H9 (cell line): ENCODE results near the gene ARL4D. TPM values are rescaled to one million over a fixed set of nuclear protein-coding genes. Genes with fewer than 3 reads are reported as not detected.

Experiments
- DNase-seq: peaks from one replicate; pipeline ENCODE4 v3.0.0-alpha.2; 2017
- H2AFZ ChIP-seq: one replicate; pipeline ENCODE4 v1.6.1; 2013; ENCODE audit warnings: mild to moderate bottlenecking, low read length, control low read depth, moderate library complexity
- H2AK5ac ChIP-seq: 2 replicates; pipeline ENCODE4 v1.6.1; 2013; ENCODE audit warnings: low read length, control low read depth, mixed read lengths; ENCODE audit not compliant: insufficient read length
- H2BK120ac ChIP-seq: one replicate; pipeline ENCODE4 v1.6.1; 2013; ENCODE audit warnings: low read depth, mild to moderate bottlenecking, low read length, control low read depth, inconsistent platforms; ENCODE audit not compliant: poor library complexity, severe bottlenecking
- H2BK12ac ChIP-seq: 2 replicates; pipeline ENCODE4 v1.6.1; 2013; ENCODE audit warnings: low read length, control low read depth, mixed read lengths, low read depth; ENCODE audit not compliant: insufficient read length
- H2BK15ac ChIP-seq: 2 replicates; pipeline ENCODE4 v1.6.1; 2013; ENCODE audit warnings: low read depth, low read length, control low read depth
- H2BK20ac ChIP-seq: one replicate; pipeline ENCODE4 v1.6.1; 2013; ENCODE audit warnings: low read depth, mild to moderate bottlenecking, low read length, control low read depth, inconsistent platforms; ENCODE audit not compliant: poor library complexity, severe bottlenecking
- H2BK5ac ChIP-seq: 2 replicates; pipeline ENCODE4 v1.6.1; 2013; ENCODE audit warnings: low read length, control low read depth, mixed read lengths; ENCODE audit not compliant: insufficient read length
- H3K14ac ChIP-seq: 2 replicates; pipeline ENCODE4 v1.6.1; 2013; ENCODE audit warnings: low read length, control low read depth; ENCODE audit not compliant: insufficient read depth
- H3K18ac ChIP-seq: 2 replicates; pipeline ENCODE4 v1.6.1; 2013; ENCODE audit warnings: low read depth, mild to moderate bottlenecking, mixed read lengths, low read length, control low read depth; ENCODE audit not compliant: insufficient read length
- H3K23ac ChIP-seq: 2 replicates; pipeline ENCODE4 v1.6.1; 2013; ENCODE audit warnings: low read length, control low read depth, mixed read lengths, low read depth; ENCODE audit not compliant: insufficient read length
- H3K23me2 ChIP-seq: 2 replicates; pipeline ENCODE4 v1.6.1; 2013; ENCODE audit warnings: low read depth, mild to moderate bottlenecking, mixed read lengths, low read length, control low read depth; ENCODE audit not compliant: insufficient read length, poor library complexity, severe bottlenecking
- H3K27ac ChIP-seq: 2 replicates; pipeline ENCODE4 v1.5.1; 2013; ENCODE audit warnings: low read length, control low read depth, mixed read lengths, low read depth; ENCODE audit not compliant: insufficient read length
- H3K27me3 ChIP-seq: 2 replicates; pipeline ENCODE4 v1.6.1; 2013; ENCODE audit warnings: low read length, control low read depth, inconsistent platforms; ENCODE audit not compliant: insufficient read depth
- H3K4ac ChIP-seq: 2 replicates; pipeline ENCODE4 v1.6.1; 2013; ENCODE audit warnings: low read depth, mild to moderate bottlenecking, control low read depth, inconsistent platforms, low read length, moderate library complexity
- H3K4me1 ChIP-seq: 2 replicates; pipeline ENCODE4 v1.6.1; 2013; ENCODE audit warnings: low read length, control low read depth, inconsistent platforms; ENCODE audit not compliant: insufficient read depth
- H3K4me2 ChIP-seq: 2 replicates; pipeline ENCODE4 v1.6.1; 2013; ENCODE audit warnings: low read length, control low read depth, mixed read lengths; ENCODE audit not compliant: insufficient read length, insufficient read depth
- H3K56ac ChIP-seq: 2 replicates; pipeline ENCODE4 v1.6.1; 2013; ENCODE audit warnings: low read depth, mild to moderate bottlenecking, mixed read lengths, low read length, control low read depth; ENCODE audit not compliant: insufficient read length
- H3K79me1 ChIP-seq: 2 replicates; pipeline ENCODE4 v1.6.1; 2013; ENCODE audit warnings: low read depth, mild to moderate bottlenecking, moderate library complexity, low read length, control low read depth, inconsistent platforms; ENCODE audit not compliant: insufficient read depth, poor library complexity, severe bottlenecking
- H3K79me2 ChIP-seq: 2 replicates; pipeline ENCODE4 v1.6.1; 2013; ENCODE audit warnings: low read length, control low read depth, inconsistent platforms; ENCODE audit not compliant: insufficient read depth
- H3K9ac ChIP-seq: 2 replicates; pipeline ENCODE4 v1.6.1; 2013; ENCODE audit warnings: low read length, control low read depth, mixed read lengths; ENCODE audit not compliant: insufficient read length; ENCODE audit errors: extremely low read depth
- H3K9me3 ChIP-seq: one replicate; pipeline ENCODE4 v1.6.1; 2013; ENCODE audit warnings: low read depth, low read length, inconsistent platforms; ENCODE audit not compliant: control insufficient read depth
- H3T11ph ChIP-seq: one replicate; pipeline ENCODE4 v1.6.1; 2013; ENCODE audit warnings: mild to moderate bottlenecking, low read length, control low read depth, inconsistent platforms
- H4K20me1 ChIP-seq: one replicate; pipeline ENCODE4 v1.6.1; 2013; ENCODE audit not compliant: control insufficient read depth, insufficient read length, insufficient read depth
- H4K5ac ChIP-seq: 2 replicates; pipeline ENCODE4 v1.6.1; 2013; ENCODE audit warnings: low read depth, mild to moderate bottlenecking, mixed read lengths, low read length, control low read depth; ENCODE audit not compliant: insufficient read length
- H4K8ac ChIP-seq: replicated peaks from 2 replicates; pipeline ENCODE4 v1.6.1; 2013; ENCODE audit warnings: low read length, control low read depth, mixed read lengths, low read depth; ENCODE audit not compliant: insufficient read length
- H4K91ac ChIP-seq: 2 replicates; pipeline ENCODE4 v1.6.1; 2013; ENCODE audit warnings: low read depth, mild to moderate bottlenecking, moderate library complexity, mixed read lengths, low read length, control low read depth; ENCODE audit not compliant: insufficient read length
- H3K27ac Mint-ChIP-seq, 3 experiments: 2 replicates in 2 of 3; 3 replicates in 1 of 3; pipeline ENCODE4 v1.8.0; 2020 to 2021; ENCODE audit warnings: mixed read lengths in 3 of 3, mild to moderate bottlenecking in 1 of 3, moderate library complexity in 1 of 3
- H3K27me3 Mint-ChIP-seq: 2 replicates; pipeline ENCODE4 v1.8.0; 2021; ENCODE audit warnings: low read depth, mild to moderate bottlenecking, moderate library complexity, mixed read lengths
- H3K36me3 Mint-ChIP-seq, 3 experiments: 2 replicates in 2 of 3; 3 replicates in 1 of 3; pipeline ENCODE4 v1.8.0; 2020 to 2021; ENCODE audit warnings: low read depth in 3 of 3, mixed read lengths in 3 of 3; ENCODE audit not compliant: insufficient read depth in 1 of 3
- H3K4me1 Mint-ChIP-seq, 2 experiments: 2 replicates each; pipeline ENCODE4 v1.8.0; 2020; ENCODE audit warnings: mixed read lengths in 2 of 2
- H3K4me3 Mint-ChIP-seq, 2 experiments: 2 replicates in 1 of 2; 3 replicates in 1 of 2; pipeline ENCODE4 v1.8.0; 2020 to 2021; ENCODE audit warnings: mild to moderate bottlenecking in 2 of 2, mixed read lengths in 2 of 2, moderate library complexity in 1 of 2
- H3K9me3 Mint-ChIP-seq, 2 experiments: 2 replicates in 1 of 2; 3 replicates in 1 of 2; pipeline ENCODE4 v1.8.0; 2020; ENCODE audit warnings: mild to moderate bottlenecking in 2 of 2, mixed read lengths in 2 of 2, moderate library complexity in 1 of 2
- CTCF ChIP-seq: fragments of 200-600 bp; sonication (generic); conservative IDR thresholded peaks from 3 replicates; pipeline ENCODE4 v1.8.0; 2021; ENCODE audit warnings: antibody characterized with exemption, mild to moderate bottlenecking
- WGBS: extraction: QIAGEN DNeasy Blood & Tissue Kit; methylation state at CpG from one replicate; pipeline ENCODE4 v1.1.7; 2013; ENCODE audit warnings: missing lambda C conversion rate, low lambda C conversion rate, mixed read lengths; ENCODE audit not compliant: insufficient read length; ENCODE audit errors: extremely low coverage; 5-methylcytosine and 5-hydroxymethylcytosine counted together
- total RNA-seq: library from RNA; stranded (reverse); gene quantifications from 2 replicates; pipeline ENCODE4 v1.2.1, GENCODE V29; 2021

The ARL4D gene
- total RNA-seq, 1 experiment from 2014 or later = 6.2 TPM

- H3K36me3 Mint-ChIP-seq = peaks cover 4 to 13% (median 11%) of the 10 kb centered on the region in 3 experiments; a peak in 6 of 7 replicates
These were observed 15.4 kb upstream of the ARL4D start for GRCh38 chr17:43383372-43383771.

More at GRCh38 chr17:43383372-43383771, 15.4 kb upstream of the ARL4D start:
- Histone ChIP-seq H4K5ac (no peak overlapping the region), H3K27me3 (no peaks in the 10 kb centered on the region), H3K9me3 (no peaks in the 10 kb centered on the region), H2AFZ (no peak overlapping the region), H2BK15ac (no peak overlapping the region), H2BK120ac (no peak overlapping the region), H2AK5ac (no peak overlapping the region), H4K8ac (no peak overlapping the region), H3T11ph (no peak overlapping the region), H3K23me2 (peaks cover 1% of the 10 kb centered on the region), H2BK12ac (no peak overlapping the region), H3K18ac (no peak overlapping the region), H3K79me1 (no peaks in the 10 kb centered on the region), H3K4me1 (no peaks in the 10 kb centered on the region; the same call in 1 of the 2 replicates), H3K79me2 (no peaks in the 10 kb centered on the region), H3K56ac (no peak overlapping the region), H4K91ac (no peak overlapping the region), H2BK5ac (no peak overlapping the region), H2BK20ac (no peak overlapping the region), H3K4ac (no peak overlapping the region), H3K9ac (no peak overlapping the region), H3K4me2 (no peak overlapping the region), H3K27ac (no peak overlapping the region), H3K23ac (no peak overlapping the region), H3K14ac (no peak overlapping the region), H4K20me1 (no peaks in the 10 kb centered on the region)
- TF ChIP-seq CTCF = no peak
- no peak for DNase-seq
- WGBS = no CpG with 5 or more reads among the region's 3 CpGs
- H3K4me3 Mint-ChIP-seq = no peak overlapping the region
- peaks cover 6 to 8% of the 10 kb centered on the region in 2 experiments for H3K4me1 Mint-ChIP-seq
- H3K9me3 Mint-ChIP-seq = peaks cover 16 to 21% of the 10 kb centered on the region in 2 experiments
- no peak overlapping the region; a peak in 1 of 7 replicates for H3K27ac Mint-ChIP-seq
- peaks cover 3% of the 10 kb centered on the region for H3K27me3 Mint-ChIP-seq
